Gastrocnemius medialis (tissue), 4 donors: Measurements from ENCODE around the gene SPEG.

ENCODE experiments used
- POLR2A ChIP-seq, 2 donors: fragments of 450-650 bp; IDR thresholded peaks; one replicate each; pipeline ENCODE4 v1.6.1; 2017; ENCODE audit warnings: antibody characterized with exemption in 2 of 2, mild to moderate bottlenecking in 2 of 2, moderate library complexity in 2 of 2
- TF ChIP-seq, protein P1 (sequence below), 5 experiments: fragments of 450-650 bp in 3 of 5; fragments of 200-600 bp in 2 of 5; sonication (generic) in 2 of 5; IDR thresholded peaks in 4 of 5; conservative IDR thresholded peaks in 1 of 5; 1 replicate in 4 of 5; 2 replicates in 1 of 5; pipeline ENCODE4 v1.5.1; 2016 to 2019; ENCODE audit warnings: antibody characterized with exemption in 5 of 5, mild to moderate bottlenecking in 3 of 5, moderate library complexity in 3 of 5

DNA sequence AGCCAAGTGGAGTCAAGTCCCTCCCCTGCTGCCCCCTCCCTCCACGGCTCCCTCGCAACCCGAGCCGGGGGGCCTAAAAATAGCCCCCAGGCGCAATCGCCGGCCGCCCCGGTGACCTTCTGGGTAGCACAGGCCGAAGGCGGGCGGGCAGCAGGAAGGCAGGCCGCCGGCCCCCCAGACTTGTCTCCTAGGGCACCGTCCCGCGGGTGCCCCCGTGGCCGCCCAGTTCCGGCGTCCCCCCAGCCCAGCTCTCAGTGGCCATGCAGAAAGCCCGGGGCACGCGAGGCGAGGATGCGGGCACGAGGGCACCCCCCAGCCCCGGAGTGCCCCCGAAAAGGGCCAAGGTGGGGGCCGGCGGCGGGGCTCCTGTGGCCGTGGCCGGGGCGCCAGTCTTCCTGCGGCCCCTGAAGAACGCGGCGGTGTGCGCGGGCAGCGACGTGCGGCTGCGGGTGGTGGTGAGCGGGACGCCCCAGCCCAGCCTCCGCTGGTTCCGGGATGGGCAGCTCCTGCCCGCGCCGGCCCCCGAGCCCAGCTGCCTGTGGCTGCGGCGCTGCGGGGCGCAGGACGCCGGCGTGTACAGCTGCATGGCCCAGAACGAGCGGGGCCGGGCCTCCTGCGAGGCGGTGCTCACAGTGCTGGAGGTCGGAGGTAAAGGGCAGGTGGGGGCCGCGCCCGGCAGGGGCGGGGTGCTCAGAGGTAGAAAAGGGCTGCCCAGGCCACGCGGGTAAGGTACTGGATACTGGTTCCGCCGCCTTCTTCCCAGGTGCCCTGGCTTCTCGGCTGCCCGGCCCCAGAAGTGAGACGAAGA lies at the start of gene SPEG:
- peak; percentile 95 to 96 for TF ChIP-seq POLR2A (IDR thresholded peaks at IDR 0.05)
- TF ChIP-seq, protein P1, sequence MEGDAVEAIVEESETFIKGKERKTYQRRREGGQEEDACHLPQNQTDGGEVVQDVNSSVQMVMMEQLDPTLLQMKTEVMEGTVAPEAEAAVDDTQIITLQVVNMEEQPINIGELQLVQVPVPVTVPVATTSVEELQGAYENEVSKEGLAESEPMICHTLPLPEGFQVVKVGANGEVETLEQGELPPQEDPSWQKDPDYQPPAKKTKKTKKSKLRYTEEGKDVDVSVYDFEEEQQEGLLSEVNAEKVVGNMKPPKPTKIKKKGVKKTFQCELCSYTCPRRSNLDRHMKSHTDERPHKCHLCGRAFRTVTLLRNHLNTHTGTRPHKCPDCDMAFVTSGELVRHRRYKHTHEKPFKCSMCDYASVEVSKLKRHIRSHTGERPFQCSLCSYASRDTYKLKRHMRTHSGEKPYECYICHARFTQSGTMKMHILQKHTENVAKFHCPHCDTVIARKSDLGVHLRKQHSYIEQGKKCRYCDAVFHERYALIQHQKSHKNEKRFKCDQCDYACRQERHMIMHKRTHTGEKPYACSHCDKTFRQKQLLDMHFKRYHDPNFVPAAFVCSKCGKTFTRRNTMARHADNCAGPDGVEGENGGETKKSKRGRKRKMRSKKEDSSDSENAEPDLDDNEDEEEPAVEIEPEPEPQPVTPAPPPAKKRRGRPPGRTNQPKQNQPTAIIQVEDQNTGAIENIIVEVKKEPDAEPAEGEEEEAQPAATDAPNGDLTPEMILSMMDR (IDR thresholded peaks at IDR 0.05 in 4 of 5, conservative IDR thresholded peaks at IDR 0.05 in 1 of 5): no peak
